GM12878 (cell line): ENCODE results near the gene ADAMTSL3. TPM values are rescaled to one million over a fixed set of nuclear protein-coding genes. Genes with fewer than 3 reads are reported as not detected.

Experiments used
- ATAC-seq: fragments of 200-7000 bp; cut with Tn5 transposase; 3 replicates; pipeline ENCODE4 v1.9.1; 2020; ENCODE audit warnings: mild to moderate bottlenecking, moderate library complexity
- BruUV-seq: library from RNA; stranded (reverse); fragments of 400-500 nt; replicated peaks from 2 replicates; lab custom pipeline; 2021; lab: Mats Ljungman, UMichigan
- CTCF ChIA-PET: fragments of 300-600 bp; sonication (Branson Sonifier 250); formaldehyde crosslinking; extraction: SDS; loops from one replicate; lab custom pipeline; 2021; ENCODE audit warnings: inconsistent platforms; lab: Yijun Ruan, JAX
- POLR2A ChIA-PET: fragments of 350-600 bp; formaldehyde crosslinking; extraction: SDS; loops from one replicate; lab custom pipeline; 2021; ENCODE audit warnings: inconsistent platforms; lab: Charles Lee
- RAD21 ChIA-PET: fragments of 300-600 bp; sonication (Branson Sonifier 250); formaldehyde crosslinking; loops from one replicate; lab custom pipeline; 2023; ENCODE audit warnings: antibody characterized with exemption; ENCODE audit not compliant: unreplicated experiment; lab: Charles Lee
- SMC1A ChIA-PET: fragments of 300-600 bp; sonication (Branson Sonifier 250); formaldehyde crosslinking; loops from one replicate; lab custom pipeline; 2023; ENCODE audit not compliant: unreplicated experiment, uncharacterized antibody; lab: Charles Lee
- DNase-seq: peaks from one replicate; pipeline ENCODE4 v3.0.0-alpha.2; 2011; ENCODE audit warnings: low read depth, low spot score
- FAIRE-seq: peaks from 3 replicates; lab custom pipeline; 2011; peaks lifted over from hg19 to GRCh38; lab: Jason Lieb, UNC
- H2AFZ ChIP-seq: 2 replicates; pipeline ENCODE4 v1.6.0; 2011; ENCODE audit warnings: low read depth, low read length, control low read depth; ENCODE audit not compliant: control insufficient read depth
- H3K27ac ChIP-seq: 2 replicates; pipeline ENCODE4 v1.5.1; 2011; ENCODE audit warnings: control low read depth; ENCODE audit not compliant: control insufficient read depth, insufficient read depth
- H3K27me3 ChIP-seq, 2 experiments: replicated peaks in 1 of 2; 2 replicates each; pipeline versions ENCODE4 v1.6.0 to v1.6.1; 2011; ENCODE audit warnings: low read length in 1 of 2; ENCODE audit not compliant: control insufficient read depth in 2 of 2, insufficient read depth in 2 of 2
- H3K36me3 ChIP-seq, 2 experiments: 2 replicates each; pipeline ENCODE4 v1.5.1; 2011; ENCODE audit warnings: low read length in 1 of 2; ENCODE audit not compliant: control insufficient read depth in 2 of 2, insufficient read depth in 2 of 2
- H3K4me1 ChIP-seq: 2 replicates; pipeline ENCODE4 v1.6.1; 2011; ENCODE audit warnings: mild to moderate bottlenecking, low read length, moderate library complexity, mixed read lengths; ENCODE audit not compliant: control insufficient read depth, insufficient read depth
- H3K4me2 ChIP-seq: 2 replicates; pipeline ENCODE4 v1.6.0; 2011; ENCODE audit warnings: control low read depth; ENCODE audit not compliant: control insufficient read depth, insufficient read depth
- H3K4me3 ChIP-seq: fragments of 200-600 bp; sonication (generic); 2 replicates; pipeline ENCODE4 v1.5.1; 2016
- H3K79me2 ChIP-seq: 2 replicates; pipeline ENCODE4 v1.6.0; 2011; ENCODE audit warnings: low read length; ENCODE audit not compliant: control insufficient read depth, insufficient read depth
- H3K9ac ChIP-seq: 2 replicates; pipeline ENCODE4 v1.8.0; 2011; ENCODE audit warnings: low read length, control low read depth, mixed read lengths; ENCODE audit not compliant: control insufficient read depth, insufficient read depth
- H3K9me3 ChIP-seq: replicated peaks from 3 replicates; pipeline ENCODE4 v1.5.1; 2011; ENCODE audit warnings: mild to moderate bottlenecking, low read length; ENCODE audit not compliant: control insufficient read depth, insufficient read depth
- H4K20me1 ChIP-seq: 2 replicates; pipeline ENCODE4 v1.6.0; 2011; ENCODE audit not compliant: control insufficient read depth, insufficient read depth
- BCL11A ChIP-seq: IDR thresholded peaks from 2 replicates; pipeline ENCODE4 v1.6.1; 2011; ENCODE audit warnings: low read depth, low read length
- E2F8 ChIP-seq: fragments of 450-650 bp; IDR thresholded peaks from 2 replicates; pipeline ENCODE4 v1.6.1; 2018; ENCODE audit warnings: mild to moderate bottlenecking, low read depth, moderate library complexity; ENCODE audit not compliant: partially characterized antibody
- GATAD2B ChIP-seq: fragments of 450-650 bp; conservative IDR thresholded peaks from 2 replicates; pipeline ENCODE4 v1.6.1; 2017; ENCODE audit warnings: low read depth, mild to moderate bottlenecking, moderate library complexity
- IKZF1 ChIP-seq: fragments of 450-650 bp; conservative IDR thresholded peaks from 2 replicates; pipeline ENCODE4 v1.6.1; 2017; ENCODE audit warnings: antibody characterized with exemption, mild to moderate bottlenecking
- MTA3 ChIP-seq: IDR thresholded peaks from 2 replicates; pipeline ENCODE4 v1.6.1; 2012; ENCODE audit warnings: low read length, inconsistent platforms, borderline replicate concordance
- SRF ChIP-seq, 2 experiments: IDR thresholded peaks; 2 replicates each; pipeline ENCODE4 v1.6.1; 2011; ENCODE audit warnings: low read depth in 2 of 2, low read length in 2 of 2, mild to moderate bottlenecking in 1 of 2, moderate library complexity in 1 of 2
- ZNF217 ChIP-seq: fragments of 450-650 bp; IDR thresholded peaks from 2 replicates; pipeline ENCODE4 v1.6.1; 2017; ENCODE audit warnings: antibody characterized with exemption, mild to moderate bottlenecking
- WGBS: methylation state at CpG from one replicate; pipeline ENCODE4 v1.1.6; 2016; ENCODE audit warnings: low lambda C conversion rate; ENCODE audit not compliant: insufficient replicate concordance, insufficient coverage; ENCODE audit errors: missing lambda C conversion rate; 5-methylcytosine and 5-hydroxymethylcytosine counted together
- in situ Hi-C: fragments of 300-500 bp; cut with MboI; formaldehyde crosslinking; loops from 9 replicates; pipeline ENCODE4 v1.14.3; 2018; ENCODE audit warnings: mixed read lengths
- intact Hi-C: fragments of 100-400 bp; cut with micrococcal nuclease; formaldehyde crosslinking; loops from one replicate; pipeline ENCODE4 v1.14.2; 2022; ENCODE audit not compliant: unreplicated experiment
- polyA plus RNA-seq, 11 experiments: library from polyadenylated mRNA; depleted of rRNA in 4 of 11; unstranded in 6 of 11; stranded (reverse) in 5 of 11; fragments of >200 nt; fragmentation: Nextera tagmentation in 4 of 11; fragmentation: Illumina TruSeq in 1 of 11; extraction: Ambion mirVana in 4 of 11; extraction: Trizol in 1 of 11; gene quantifications; 1 replicate in 1 of 11; 2 replicates in 10 of 11; pipeline versions ENCODE4 v1.2.1 to v1.2.3, GENCODE V29; 2011 to 2016; ENCODE audit warnings: inconsistent platforms in 2 of 11, missing spikeins in 2 of 11, low read depth in 1 of 11
- total RNA-seq, 4 experiments: library from RNA; depleted of rRNA in 3 of 4; stranded (reverse); fragments of >200 nt in 3 of 4; fragmentation: Illumina TruSeq in 1 of 4; extraction: Trizol in 1 of 4; gene quantifications; 2 replicates each; pipeline versions ENCODE4 v1.2.1 to v1.2.3, GENCODE V29; 2013 to 2021

Gene ADAMTSL3
- total and polyA plus RNA-seq, 10 of the 15 experiments (the other 5 are each of a cell fraction or from before 2014, with no cell fraction given): 0.01 to 0.28 (median 0.13) TPM

GRCh38 chr15:83658430-83659416 lies 4.8 kb downstream of the ADAMTSL3 start:
- ChIA-PET CTCF (interaction anchor here (0.6 to 2.2 kb wide), 3 partner anchors 9 to 366 kb away, joined by 3 to 10 read pairs (median 4); no protein-coding TSS in a partner anchor), SMC1A (interaction anchor here (1.0 to 2.1 kb wide), 5 partner anchors 9 to 376 kb away, joined by 3 to 6 read pairs (median 4); no protein-coding TSS in a partner anchor), RAD21 (no interaction called here), POLR2A (no interaction called here)
- FAIRE-seq: no peak
- H3K79me2 ChIP-seq: no peaks in the 10 kb centered on the region
- H3K4me3 ChIP-seq: no peak overlapping the region
- no peak for DNase-seq
- H3K4me1 ChIP-seq: no peaks in the 10 kb centered on the region
- in situ Hi-C loops: no loop called here
- no peak for ATAC-seq
- no peak overlapping the region for H3K27ac ChIP-seq
- H3K27me3 ChIP-seq: peaks cover 4 to 7% of the 10 kb centered on the region in 2 experiments; a peak in 3 of 4 replicates
- H2AFZ ChIP-seq: no peak overlapping the region
- TF ChIP-seq IKZF1 (no peak), MTA3 (no peak), ZNF217 (no peak), BCL11A (no peak), SRF (IDR thresholded peaks at IDR 0.05; ENCODE audit: low read depth in 2 of 2, low read length in 2 of 2) (no peak), GATAD2B (no peak), E2F8 (no peak)
- no peak overlapping the region for H3K9ac ChIP-seq
- no peaks in the 10 kb centered on the region for H4K20me1 ChIP-seq
- WGBS: 25% methylated on average over 10 of the region's 10 CpGs
- H3K9me3 ChIP-seq: no peaks in the 10 kb centered on the region; the same call in 1 of the 3 replicates
- BruUV-seq: no TSS peak
- intact Hi-C loops: no loop called here
- no peak overlapping the region for H3K4me2 ChIP-seq
- H3K36me3 ChIP-seq: no peaks in the 10 kb centered on the region
